ENCODE measurements around the gene ANKS1B. TPM values are rescaled to one million over a fixed set of nuclear protein-coding genes. Genes with fewer than 3 reads are reported as not detected.

The ANKS1B gene
- total RNA-seq, 1 experiment from 2014 or later, result 5.8 TPM

- H3K4me3 Mint-ChIP-seq, result no peak overlapping the region
- peaks cover 3% of the 10 kb centered on the region; the same call in 1 of the 2 replicates for H3K9me3 Mint-ChIP-seq
- POLR2A ChIA-PET, result no interaction called here
- H3K27me3 Mint-ChIP-seq (ENCODE audit: low read depth), result peaks cover 65% of the 10 kb centered on the region
- TF ChIP-seq NFE2L1 (CRISPR knock-in tag; IDR thresholded peaks at IDR 0.05) (no peak), CREM (CRISPR knock-in tag; IDR thresholded peaks at IDR 0.05) (no peak), OVOL2 (CRISPR knock-in tag; IDR thresholded peaks at IDR 0.05; ENCODE audit: borderline replicate concordance) (no peak), TEAD1 (CRISPR knock-in tag; IDR thresholded peaks at IDR 0.05) (no peak), RORB (CRISPR knock-in tag; IDR thresholded peaks at IDR 0.05) (no peak), KAT7 (CRISPR knock-in tag; IDR thresholded peaks at IDR 0.05; ENCODE audit: borderline replicate concordance) (no peak), RELA (CRISPR knock-in tag; IDR thresholded peaks at IDR 0.05; ENCODE audit: borderline replicate concordance) (no peak), NR1H2 (CRISPR knock-in tag; IDR thresholded peaks at IDR 0.05) (no peak), ATF6 (CRISPR knock-in tag; IDR thresholded peaks at IDR 0.05) (no peak), EMX1 (CRISPR knock-in tag; IDR thresholded peaks at IDR 0.05) (no peak), GTF2I (CRISPR knock-in tag; conservative IDR thresholded peaks at IDR 0.05) (no peak), PRDM15 (CRISPR knock-in tag; IDR thresholded peaks at IDR 0.05) (no peak), ELF4 (CRISPR knock-in tag; IDR thresholded peaks at IDR 0.05; ENCODE audit: low read depth) (no peak), ZNF416 (CRISPR knock-in tag; IDR thresholded peaks at IDR 0.05) (no peak), JUN (CRISPR knock-in tag; IDR thresholded peaks at IDR 0.05) (no peak), GABPB1 (CRISPR knock-in tag; IDR thresholded peaks at IDR 0.05) (no peak), ZSCAN18 (CRISPR knock-in tag; IDR thresholded peaks at IDR 0.05) (no peak)
- TF ChIP-seq, protein P1, sequence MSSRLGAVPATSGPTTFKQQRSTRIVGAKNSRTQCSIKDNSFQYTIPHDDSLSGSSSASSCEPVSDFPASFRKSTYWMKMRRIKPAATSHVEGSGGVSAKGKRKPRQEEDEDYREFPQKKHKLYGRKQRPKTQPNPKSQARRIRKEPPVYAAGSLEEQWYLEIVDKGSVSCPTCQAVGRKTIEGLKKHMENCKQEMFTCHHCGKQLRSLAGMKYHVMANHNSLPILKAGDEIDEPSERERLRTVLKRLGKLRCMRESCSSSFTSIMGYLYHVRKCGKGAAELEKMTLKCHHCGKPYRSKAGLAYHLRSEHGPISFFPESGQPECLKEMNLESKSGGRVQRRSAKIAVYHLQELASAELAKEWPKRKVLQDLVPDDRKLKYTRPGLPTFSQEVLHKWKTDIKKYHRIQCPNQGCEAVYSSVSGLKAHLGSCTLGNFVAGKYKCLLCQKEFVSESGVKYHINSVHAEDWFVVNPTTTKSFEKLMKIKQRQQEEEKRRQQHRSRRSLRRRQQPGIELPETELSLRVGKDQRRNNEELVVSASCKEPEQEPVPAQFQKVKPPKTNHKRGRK (CRISPR knock-in tag; IDR thresholded peaks at IDR 0.05; ENCODE audit: borderline replicate concordance), result no peak
- TF ChIP-seq, protein P2, sequence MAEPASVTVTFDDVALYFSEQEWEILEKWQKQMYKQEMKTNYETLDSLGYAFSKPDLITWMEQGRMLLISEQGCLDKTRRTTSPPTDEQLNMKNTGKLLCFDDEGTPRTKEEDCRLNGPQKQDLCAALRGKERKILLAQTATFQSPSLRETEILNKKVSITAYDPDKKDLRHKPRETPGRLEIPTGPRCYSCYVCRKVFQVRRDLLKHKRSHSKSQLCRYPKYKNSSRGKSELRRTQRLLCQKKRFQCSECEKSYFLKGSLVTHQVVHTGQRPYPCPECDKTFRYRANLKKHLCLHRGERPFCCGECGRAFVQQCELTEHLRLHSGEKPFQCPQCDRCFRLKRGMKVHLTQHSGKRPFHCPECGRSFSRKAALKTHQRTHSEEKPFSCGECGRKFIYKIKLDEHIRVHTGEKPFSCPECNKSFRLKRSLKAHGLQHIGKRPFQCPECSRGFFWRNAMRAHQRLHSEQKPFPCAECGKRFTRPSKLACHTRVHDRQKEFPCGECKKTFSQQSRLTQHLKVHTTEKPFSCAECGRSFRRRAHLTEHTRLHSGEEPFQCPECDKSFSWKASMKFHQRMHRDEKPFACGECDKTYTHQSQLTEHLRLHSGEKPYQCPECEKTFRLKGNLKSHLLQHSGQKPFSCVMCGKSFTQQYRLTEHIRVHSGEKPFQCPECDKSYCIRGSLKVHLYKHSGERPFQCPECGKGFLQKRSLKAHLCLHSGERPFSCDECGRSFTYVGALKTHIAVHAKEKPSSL (CRISPR knock-in tag; conservative IDR thresholded peaks at IDR 0.05), result no peak
- H3K4me1 Mint-ChIP-seq, result peaks cover 38% of the 10 kb centered on the region
- no peaks in the 10 kb centered on the region for H3K36me3 Mint-ChIP-seq
- no peak for ATAC-seq
- no peak overlapping the region for H3K27ac Mint-ChIP-seq
- DNase-seq (ENCODE audit: low spot score), result no peak
- CTCF ChIA-PET, result no interaction called here
Observed at GRCh38 chr12:99024870-99025269, 959.9 kb downstream of the ANKS1B start.
